ENCODE measurements around the gene FBXO36. TPM values are rescaled to one million over a fixed set of nuclear protein-coding genes. Genes with fewer than 3 reads are reported as not detected.

FBXO36 gene
- total and polyA plus RNA-seq, 2 donors (not counting 1 experiment from before 2014, with no cell fraction given) = 0.49 to 1.5 TPM

- Histone ChIP-seq H3K4me1 (ENCODE audit: control insufficient read depth in 2 of 2, insufficient read depth in 2 of 2, low read length in 2 of 2) (no peaks in the 10 kb centered on the region), H3K27ac (ENCODE audit: low read length in 2 of 2) (no peak overlapping the region), H3K36me3 (replicated peaks in 1 of 2; ENCODE audit: control extremely low read depth in 1 of 2, control insufficient read depth in 1 of 2, extremely low read depth in 1 of 2, insufficient read depth in 2 of 2, low read length in 1 of 2) (no peaks in the 10 kb centered on the region), H3K79me2 (ENCODE audit: control insufficient read depth, insufficient read depth, low read length) (no peaks in the 10 kb centered on the region), H2AFZ (ENCODE audit: insufficient read depth, low read depth, low read length, poor library complexity, severe bottlenecking) (no peak overlapping the region), H3K27me3 (replicated peaks in 1 of 4; ENCODE audit: control extremely low read depth in 1 of 4, control insufficient read depth in 3 of 4, insufficient read depth in 4 of 4, low read length in 3 of 4) (no peaks in the 10 kb centered on the region), H3K4me2 (replicated peaks; ENCODE audit: low read depth, low read length, poor library complexity, severe bottlenecking) (no peak overlapping the region), H3K4me3 (ENCODE audit: control extremely low read depth in 1 of 5, extremely low read depth in 1 of 5, insufficient read depth in 1 of 5, low read depth in 2 of 5, low read length in 4 of 5) (no peak overlapping the region), H4K20me1 (ENCODE audit: control insufficient read depth, insufficient read depth, low read length, poor library complexity, severe bottlenecking) (no peaks in the 10 kb centered on the region), H3K9ac (ENCODE audit: low read length) (no peak overlapping the region), H3K9me3 (ENCODE audit: control extremely low read depth in 1 of 3, control insufficient read depth in 2 of 3, insufficient read depth in 1 of 3, low read length in 2 of 3) (no peaks in the 10 kb centered on the region)
- Mint-ChIP-seq H3K27me3 (no peaks in the 10 kb centered on the region), H3K9me3 (ENCODE audit: insufficient read depth) (no peaks in the 10 kb centered on the region), H3K4me1 (no peaks in the 10 kb centered on the region), H3K27ac (no peak overlapping the region), H3K4me3 (no peak overlapping the region)
- no CpG with 5 or more reads among the region's 3 CpGs for WGBS (ENCODE audit: insufficient coverage)
- DNase-seq (no peak), ATAC-seq (ENCODE audit: low read depth) (no peak)
- no peak for TF ChIP-seq CTCF (IDR thresholded peaks at IDR 0.05)
- no peak for TF ChIP-seq EZH2 (IDR thresholded peaks at IDR 0.05; ENCODE audit: borderline replicate concordance, insufficient read depth, low read depth, low read length, poor library complexity, severe bottlenecking)
- ChIA-PET POLR2A (no interaction called here), CTCF (no interaction called here)
- intact Hi-C loops (cut with micrococcal nuclease) = no loop called here
Measured at GRCh38 chr2:229969921-229970320, 47.6 kb downstream of the FBXO36 start.

GRCh38 chr2:229970406-229970805 lies 48.1 kb downstream of the FBXO36 start:
- no peaks in the 10 kb centered on the region for H3K4me1 ChIP-seq (ENCODE audit: control insufficient read depth in 2 of 2, insufficient read depth in 2 of 2, low read length in 2 of 2)
- H3K4me3 Mint-ChIP-seq = no peak overlapping the region
- no peak for TF ChIP-seq EZH2 (IDR thresholded peaks at IDR 0.05; ENCODE audit: borderline replicate concordance, insufficient read depth, low read depth, low read length, poor library complexity, severe bottlenecking)
- no peak for TF ChIP-seq CTCF (IDR thresholded peaks at IDR 0.05)
- no peak overlapping the region for H3K27ac Mint-ChIP-seq
- H3K27ac ChIP-seq (ENCODE audit: low read length in 2 of 2) = no peak overlapping the region
- ATAC-seq (ENCODE audit: low read depth) (no peak), DNase-seq (no peak)
- ChIA-PET CTCF (no interaction called here), POLR2A (interaction anchor here (0.7 kb wide), 1 partner anchor 32 kb away, joined by 8 read pairs; no protein-coding TSS in a partner anchor)
- H3K79me2 ChIP-seq (ENCODE audit: control insufficient read depth, insufficient read depth, low read length) = no peaks in the 10 kb centered on the region
- intact Hi-C loops (cut with micrococcal nuclease) = no loop called here
- H3K27me3 ChIP-seq (replicated peaks in 1 of 4; ENCODE audit: control extremely low read depth in 1 of 4, control insufficient read depth in 3 of 4, insufficient read depth in 4 of 4, low read length in 3 of 4) = no peaks in the 10 kb centered on the region
- H3K4me2 ChIP-seq (replicated peaks; ENCODE audit: low read depth, low read length, poor library complexity, severe bottlenecking) = no peak overlapping the region
- no peaks in the 10 kb centered on the region for H3K9me3 Mint-ChIP-seq (ENCODE audit: insufficient read depth)
- H4K20me1 ChIP-seq (ENCODE audit: control insufficient read depth, insufficient read depth, low read length, poor library complexity, severe bottlenecking) = no peaks in the 10 kb centered on the region
- no peaks in the 10 kb centered on the region for H3K27me3 Mint-ChIP-seq
- no peak overlapping the region for H3K9ac ChIP-seq (ENCODE audit: low read length)
- no peak overlapping the region for H3K4me3 ChIP-seq (ENCODE audit: control extremely low read depth in 1 of 5, extremely low read depth in 1 of 5, insufficient read depth in 1 of 5, low read depth in 2 of 5, low read length in 4 of 5)
- no CpG with 5 or more reads among the region's 3 CpGs for WGBS (ENCODE audit: insufficient coverage)
- H3K4me1 Mint-ChIP-seq = no peaks in the 10 kb centered on the region
- H3K9me3 ChIP-seq (ENCODE audit: control extremely low read depth in 1 of 3, control insufficient read depth in 2 of 3, insufficient read depth in 1 of 3, low read length in 2 of 3) = no peaks in the 10 kb centered on the region
- no peak overlapping the region for H2AFZ ChIP-seq (ENCODE audit: insufficient read depth, low read depth, low read length, poor library complexity, severe bottlenecking)
- H3K36me3 ChIP-seq (replicated peaks in 1 of 2; ENCODE audit: control extremely low read depth in 1 of 2, control insufficient read depth in 1 of 2, extremely low read depth in 1 of 2, insufficient read depth in 2 of 2, low read length in 1 of 2) = no peaks in the 10 kb centered on the region
